GM12878 (cell line): ENCODE results near the gene BNIP5. TPM values are rescaled to one million over a fixed set of nuclear protein-coding genes. Genes with fewer than 3 reads are reported as not detected.

Experiments used
- ATAC-seq: fragments of 200-7000 bp; cut with Tn5 transposase; 3 replicates; pipeline ENCODE4 v1.9.1; 2020; ENCODE audit warnings: mild to moderate bottlenecking, moderate library complexity
- BruUV-seq: library from RNA; stranded (reverse); fragments of 400-500 nt; replicated peaks from 2 replicates; lab custom pipeline; 2021; lab: Mats Ljungman, UMichigan
- CTCF ChIA-PET: fragments of 300-600 bp; sonication (Branson Sonifier 250); formaldehyde crosslinking; extraction: SDS; loops from one replicate; lab custom pipeline; 2021; ENCODE audit warnings: inconsistent platforms; lab: Yijun Ruan, JAX
- POLR2A ChIA-PET: fragments of 350-600 bp; formaldehyde crosslinking; extraction: SDS; loops from one replicate; lab custom pipeline; 2021; ENCODE audit warnings: inconsistent platforms; lab: Charles Lee
- RAD21 ChIA-PET: fragments of 300-600 bp; sonication (Branson Sonifier 250); formaldehyde crosslinking; loops from one replicate; lab custom pipeline; 2023; ENCODE audit warnings: antibody characterized with exemption; ENCODE audit not compliant: unreplicated experiment; lab: Charles Lee
- SMC1A ChIA-PET: fragments of 300-600 bp; sonication (Branson Sonifier 250); formaldehyde crosslinking; loops from one replicate; lab custom pipeline; 2023; ENCODE audit not compliant: unreplicated experiment, uncharacterized antibody; lab: Charles Lee
- DNase-seq: peaks from one replicate; pipeline ENCODE4 v3.0.0-alpha.2; 2011; ENCODE audit warnings: low read depth, low spot score
- FAIRE-seq: peaks from 3 replicates; lab custom pipeline; 2011; peaks lifted over from hg19 to GRCh38; lab: Jason Lieb, UNC
- H2AFZ ChIP-seq: 2 replicates; pipeline ENCODE4 v1.6.0; 2011; ENCODE audit warnings: low read depth, low read length, control low read depth; ENCODE audit not compliant: control insufficient read depth
- H3K27ac ChIP-seq: 2 replicates; pipeline ENCODE4 v1.5.1; 2011; ENCODE audit warnings: control low read depth; ENCODE audit not compliant: control insufficient read depth, insufficient read depth
- H3K27me3 ChIP-seq, 2 experiments: replicated peaks in 1 of 2; 2 replicates each; pipeline versions ENCODE4 v1.6.0 to v1.6.1; 2011; ENCODE audit warnings: low read length in 1 of 2; ENCODE audit not compliant: control insufficient read depth in 2 of 2, insufficient read depth in 2 of 2
- H3K36me3 ChIP-seq, 2 experiments: 2 replicates each; pipeline ENCODE4 v1.5.1; 2011; ENCODE audit warnings: low read length in 1 of 2; ENCODE audit not compliant: control insufficient read depth in 2 of 2, insufficient read depth in 2 of 2
- H3K4me1 ChIP-seq: 2 replicates; pipeline ENCODE4 v1.6.1; 2011; ENCODE audit warnings: mild to moderate bottlenecking, low read length, moderate library complexity, mixed read lengths; ENCODE audit not compliant: control insufficient read depth, insufficient read depth
- H3K4me2 ChIP-seq: 2 replicates; pipeline ENCODE4 v1.6.0; 2011; ENCODE audit warnings: control low read depth; ENCODE audit not compliant: control insufficient read depth, insufficient read depth
- H3K4me3 ChIP-seq: fragments of 200-600 bp; sonication (generic); 2 replicates; pipeline ENCODE4 v1.5.1; 2016
- H3K79me2 ChIP-seq: 2 replicates; pipeline ENCODE4 v1.6.0; 2011; ENCODE audit warnings: low read length; ENCODE audit not compliant: control insufficient read depth, insufficient read depth
- H3K9ac ChIP-seq: 2 replicates; pipeline ENCODE4 v1.8.0; 2011; ENCODE audit warnings: low read length, control low read depth, mixed read lengths; ENCODE audit not compliant: control insufficient read depth, insufficient read depth
- H3K9me3 ChIP-seq: replicated peaks from 3 replicates; pipeline ENCODE4 v1.5.1; 2011; ENCODE audit warnings: mild to moderate bottlenecking, low read length; ENCODE audit not compliant: control insufficient read depth, insufficient read depth
- H4K20me1 ChIP-seq: 2 replicates; pipeline ENCODE4 v1.6.0; 2011; ENCODE audit not compliant: control insufficient read depth, insufficient read depth
- BMI1 ChIP-seq: fragments of 450-650 bp; IDR thresholded peaks from 2 replicates; pipeline ENCODE4 v1.6.1; 2016; ENCODE audit warnings: mild to moderate bottlenecking, moderate library complexity, borderline replicate concordance
- CBX3 ChIP-seq: fragments of 200-600 bp; sonication (generic); IDR thresholded peaks from 2 replicates; pipeline ENCODE4 v1.6.1; 2016; ENCODE audit warnings: low read depth, borderline replicate concordance
- FOS ChIP-seq: IDR thresholded peaks from 3 replicates; pipeline ENCODE4 v1.6.1; 2011; ENCODE audit warnings: borderline replicate concordance; ENCODE audit not compliant: insufficient read length; ENCODE audit errors: extremely low read depth
- IRF3 ChIP-seq: fragments of 450-650 bp; IDR thresholded peaks from 2 replicates; pipeline ENCODE4 v1.6.1; 2014; ENCODE audit warnings: mild to moderate bottlenecking
- RBBP5 ChIP-seq: fragments of 200-600 bp; sonication (generic); conservative IDR thresholded peaks from 2 replicates; pipeline ENCODE4 v1.6.1; 2016
- RFX5 ChIP-seq: IDR thresholded peaks from 2 replicates; pipeline ENCODE4 v1.6.1; 2011; ENCODE audit warnings: low read depth, low read length, improper control_type of control experiment
- SP1 ChIP-seq: IDR thresholded peaks from one replicate; pipeline ENCODE4 v1.6.1; 2011; ENCODE audit warnings: low read depth, low read length
- YY1 ChIP-seq: IDR thresholded peaks from 2 replicates; pipeline ENCODE4 v1.6.1; 2011; ENCODE audit warnings: low read depth, mild to moderate bottlenecking, low read length
- ZNF274 ChIP-seq: IDR thresholded peaks from one replicate; pipeline ENCODE4 v1.8.0; 2011; ENCODE audit not compliant: insufficient read length, insufficient read depth
- WGBS: methylation state at CpG from one replicate; pipeline ENCODE4 v1.1.6; 2016; ENCODE audit warnings: low lambda C conversion rate; ENCODE audit not compliant: insufficient replicate concordance, insufficient coverage; ENCODE audit errors: missing lambda C conversion rate; 5-methylcytosine and 5-hydroxymethylcytosine counted together
- in situ Hi-C: fragments of 300-500 bp; cut with MboI; formaldehyde crosslinking; loops from 9 replicates; pipeline ENCODE4 v1.14.3; 2018; ENCODE audit warnings: mixed read lengths
- intact Hi-C: fragments of 100-400 bp; cut with micrococcal nuclease; formaldehyde crosslinking; loops from one replicate; pipeline ENCODE4 v1.14.2; 2022; ENCODE audit not compliant: unreplicated experiment
- polyA plus RNA-seq, 11 experiments: library from polyadenylated mRNA; depleted of rRNA in 4 of 11; unstranded in 6 of 11; stranded (reverse) in 5 of 11; fragments of >200 nt; fragmentation: Nextera tagmentation in 4 of 11; fragmentation: Illumina TruSeq in 1 of 11; extraction: Ambion mirVana in 4 of 11; extraction: Trizol in 1 of 11; gene quantifications; 1 replicate in 1 of 11; 2 replicates in 10 of 11; pipeline versions ENCODE4 v1.2.1 to v1.2.3, GENCODE V29; 2011 to 2016; ENCODE audit warnings: inconsistent platforms in 2 of 11, missing spikeins in 2 of 11, low read depth in 1 of 11
- total RNA-seq, 4 experiments: library from RNA; depleted of rRNA in 3 of 4; stranded (reverse); fragments of >200 nt in 3 of 4; fragmentation: Illumina TruSeq in 1 of 4; extraction: Trizol in 1 of 4; gene quantifications; 2 replicates each; pipeline versions ENCODE4 v1.2.1 to v1.2.3, GENCODE V29; 2013 to 2021

BNIP5 gene
- total and polyA plus RNA-seq, 10 of the 15 experiments (the other 5 are each of a cell fraction or from before 2014, with no cell fraction given): 0.02 to 0.68 (median 0.05) TPM; not detected in 2

- Histone ChIP-seq H2AFZ (no peak overlapping the region), H3K27ac (no peak overlapping the region), H3K9ac (no peak overlapping the region), H3K27me3 (no peaks in the 10 kb centered on the region), H4K20me1 (no peaks in the 10 kb centered on the region), H3K4me3 (no peak overlapping the region), H3K4me2 (no peak overlapping the region), H3K36me3 (no peaks in the 10 kb centered on the region), H3K9me3 (no peaks in the 10 kb centered on the region), H3K4me1 (peaks cover 36% of the 10 kb centered on the region), H3K79me2 (no peaks in the 10 kb centered on the region)
- no peak for ATAC-seq
- intact Hi-C loops (no loop called here), in situ Hi-C loops (no loop called here)
- DNase-seq: no peak
- ChIA-PET POLR2A (no interaction called here), CTCF (interaction anchor here (0.7 kb wide), 1 partner anchor 8 kb away, joined by 3 read pairs; no protein-coding TSS in a partner anchor), RAD21 (no interaction called here), SMC1A (no interaction called here)
- no TSS peak for BruUV-seq
- no peak for FAIRE-seq
- TF ChIP-seq FOS: no peak
- no peak for TF ChIP-seq IRF3
- TF ChIP-seq YY1: no peak
- WGBS: 81% methylated on average over 6 of the region's 8 CpGs
Measured at GRCh38 chr6:36376742-36377141, 40.1 kb upstream of the BNIP5 start.

- Histone ChIP-seq H3K27me3 (no peaks in the 10 kb centered on the region), H3K36me3 (no peaks in the 10 kb centered on the region), H3K79me2 (no peaks in the 10 kb centered on the region), H3K4me2 (no peak overlapping the region), H2AFZ (no peak overlapping the region), H3K9ac (no peak overlapping the region), H3K4me1 (peaks cover 30% of the 10 kb centered on the region), H3K27ac (no peak overlapping the region), H3K9me3 (no peaks in the 10 kb centered on the region), H3K4me3 (no peak overlapping the region), H4K20me1 (no peaks in the 10 kb centered on the region)
- RAD21 ChIA-PET: no interaction called here
- TF ChIP-seq RBBP5: no peak
- TF ChIP-seq CBX3: no peak
- no peak for TF ChIP-seq RFX5
- no peak for TF ChIP-seq ZNF274
- TF ChIP-seq SP1: no peak
- no peak for TF ChIP-seq BMI1
- DNase-seq (no peak), FAIRE-seq (no peak), ATAC-seq (no peak)
- POLR2A ChIA-PET: no interaction called here
- intact Hi-C loops (no loop called here), in situ Hi-C loops (no loop called here)
- no TSS peak for BruUV-seq
- WGBS: 87% methylated on average over 8 of the region's 8 CpGs
- SMC1A ChIA-PET: no interaction called here
- CTCF ChIA-PET: no interaction called here
Measured at GRCh38 chr6:36376183-36376582, 39.5 kb upstream of the BNIP5 start.
